MM.1S (cell line): Measurements from ENCODE around the gene SUSD2.

Experiments used
- DNase-seq: peaks from one replicate; pipeline ENCODE4 v3.0.0-alpha.2; 2015
- H2AFZ ChIP-seq: fragments of 300-600 bp; sonication (generic); 2 replicates; pipeline ENCODE4 v1.6.0; 2016; ENCODE audit warnings: antibody characterized with exemption, low read length
- H3F3A ChIP-seq: fragments of 300-600 bp; sonication (generic); 2 replicates; pipeline ENCODE4 v1.6.1; 2016; ENCODE audit warnings: mild to moderate bottlenecking, antibody characterized with exemption, low read length, moderate library complexity, mixed read lengths; ENCODE audit not compliant: insufficient read depth
- H3K27ac ChIP-seq: fragments of 300-600 bp; sonication (generic); 2 replicates; pipeline ENCODE4 v1.5.1; 2016; ENCODE audit warnings: mild to moderate bottlenecking, low read length
- H3K27me3 ChIP-seq: fragments of 300-600 bp; sonication (generic); replicated peaks from 2 replicates; pipeline ENCODE4 v1.6.0; 2016; ENCODE audit warnings: low read length; ENCODE audit not compliant: insufficient read depth
- H3K36me3 ChIP-seq: fragments of 300-600 bp; sonication (generic); replicated peaks from 2 replicates; pipeline ENCODE4 v1.6.1; 2016; ENCODE audit warnings: mild to moderate bottlenecking, low read length, mixed read lengths; ENCODE audit not compliant: insufficient read depth
- H3K4me1 ChIP-seq: fragments of 300-600 bp; sonication (generic); 2 replicates; pipeline ENCODE4 v1.6.1; 2016; ENCODE audit warnings: low read length, mixed read lengths
- H3K4me2 ChIP-seq: fragments of 300-600 bp; sonication (generic); 2 replicates; pipeline ENCODE4 v1.6.0; 2016; ENCODE audit warnings: low read depth, low read length
- H3K4me3 ChIP-seq: fragments of 300-600 bp; sonication (generic); 2 replicates; pipeline ENCODE4 v1.5.1; 2016; ENCODE audit warnings: low read length, mixed read lengths
- H3K79me2 ChIP-seq: fragments of 300-600 bp; sonication (generic); 2 replicates; pipeline ENCODE4 v1.6.1; 2016; ENCODE audit warnings: mixed run types, low read length, mixed read lengths
- H3K9ac ChIP-seq: fragments of 300-600 bp; sonication (generic); 2 replicates; pipeline ENCODE4 v1.6.1; 2016; ENCODE audit warnings: low read length, mixed read lengths
- H3K9me2 ChIP-seq: fragments of 300-600 bp; sonication (generic); replicated peaks from 2 replicates; pipeline ENCODE4 v1.6.1; 2016; ENCODE audit warnings: mild to moderate bottlenecking, low read length, mixed read lengths; ENCODE audit not compliant: insufficient read depth
- H3K9me3 ChIP-seq: fragments of 300-600 bp; sonication (generic); replicated peaks from 2 replicates; pipeline ENCODE4 v1.6.1; 2016; ENCODE audit warnings: mild to moderate bottlenecking, low read length, mixed read lengths; ENCODE audit not compliant: insufficient read depth
- H4K20me1 ChIP-seq: fragments of 300-600 bp; sonication (generic); 2 replicates; pipeline ENCODE4 v1.6.1; 2016; ENCODE audit warnings: mild to moderate bottlenecking, low read length, moderate library complexity, mixed read lengths; ENCODE audit not compliant: insufficient read depth
- EZH2 ChIP-seq: fragments of 300-600 bp; sonication (generic); optimal IDR thresholded peaks from 2 replicates; pipeline ENCODE3; 2017; ENCODE audit warnings: low read depth, mild to moderate bottlenecking, antibody characterized with exemption, low read length, mixed read lengths
- EZH2phosphoT487 ChIP-seq: fragments of 300-600 bp; sonication (generic); IDR thresholded peaks from 2 replicates; pipeline ENCODE4 v1.6.1; 2018; ENCODE audit warnings: antibody characterized with exemption, low read length
- TF ChIP-seq, protein P1 (sequence below): fragments of 300-600 bp; sonication (generic); IDR thresholded peaks from 2 replicates; pipeline ENCODE4 v1.5.1; 2016; ENCODE audit warnings: antibody characterized with exemption, low read length, mixed read lengths

The SUSD2 gene

GRCh38 chr22:24183321-24184031 lies 2.2 kb downstream of the SUSD2 start:
- no peaks in the 10 kb centered on the region for H3K9me2 ChIP-seq
- H3K27me3 ChIP-seq: peaks cover 5% of the 10 kb centered on the region; the same call in 1 of the 2 replicates
- H3K27ac ChIP-seq: no peak overlapping the region
- H2AFZ ChIP-seq: no peak overlapping the region
- no peaks in the 10 kb centered on the region for H3K36me3 ChIP-seq
- no peaks in the 10 kb centered on the region for H3K4me1 ChIP-seq
- H3K9ac ChIP-seq: no peak overlapping the region
- DNase-seq: no peak
- no peak overlapping the region for H3K4me3 ChIP-seq
- H3K4me2 ChIP-seq: no peak overlapping the region
- no peaks in the 10 kb centered on the region for H4K20me1 ChIP-seq
- no peaks in the 10 kb centered on the region for H3K79me2 ChIP-seq
- TF ChIP-seq, protein P1, sequence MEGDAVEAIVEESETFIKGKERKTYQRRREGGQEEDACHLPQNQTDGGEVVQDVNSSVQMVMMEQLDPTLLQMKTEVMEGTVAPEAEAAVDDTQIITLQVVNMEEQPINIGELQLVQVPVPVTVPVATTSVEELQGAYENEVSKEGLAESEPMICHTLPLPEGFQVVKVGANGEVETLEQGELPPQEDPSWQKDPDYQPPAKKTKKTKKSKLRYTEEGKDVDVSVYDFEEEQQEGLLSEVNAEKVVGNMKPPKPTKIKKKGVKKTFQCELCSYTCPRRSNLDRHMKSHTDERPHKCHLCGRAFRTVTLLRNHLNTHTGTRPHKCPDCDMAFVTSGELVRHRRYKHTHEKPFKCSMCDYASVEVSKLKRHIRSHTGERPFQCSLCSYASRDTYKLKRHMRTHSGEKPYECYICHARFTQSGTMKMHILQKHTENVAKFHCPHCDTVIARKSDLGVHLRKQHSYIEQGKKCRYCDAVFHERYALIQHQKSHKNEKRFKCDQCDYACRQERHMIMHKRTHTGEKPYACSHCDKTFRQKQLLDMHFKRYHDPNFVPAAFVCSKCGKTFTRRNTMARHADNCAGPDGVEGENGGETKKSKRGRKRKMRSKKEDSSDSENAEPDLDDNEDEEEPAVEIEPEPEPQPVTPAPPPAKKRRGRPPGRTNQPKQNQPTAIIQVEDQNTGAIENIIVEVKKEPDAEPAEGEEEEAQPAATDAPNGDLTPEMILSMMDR: no peak
- no peak for TF ChIP-seq EZH2phosphoT487
- no peak for TF ChIP-seq EZH2
- H3K9me3 ChIP-seq: no peaks in the 10 kb centered on the region
- H3F3A ChIP-seq: no peaks in the 10 kb centered on the region

DNA sequence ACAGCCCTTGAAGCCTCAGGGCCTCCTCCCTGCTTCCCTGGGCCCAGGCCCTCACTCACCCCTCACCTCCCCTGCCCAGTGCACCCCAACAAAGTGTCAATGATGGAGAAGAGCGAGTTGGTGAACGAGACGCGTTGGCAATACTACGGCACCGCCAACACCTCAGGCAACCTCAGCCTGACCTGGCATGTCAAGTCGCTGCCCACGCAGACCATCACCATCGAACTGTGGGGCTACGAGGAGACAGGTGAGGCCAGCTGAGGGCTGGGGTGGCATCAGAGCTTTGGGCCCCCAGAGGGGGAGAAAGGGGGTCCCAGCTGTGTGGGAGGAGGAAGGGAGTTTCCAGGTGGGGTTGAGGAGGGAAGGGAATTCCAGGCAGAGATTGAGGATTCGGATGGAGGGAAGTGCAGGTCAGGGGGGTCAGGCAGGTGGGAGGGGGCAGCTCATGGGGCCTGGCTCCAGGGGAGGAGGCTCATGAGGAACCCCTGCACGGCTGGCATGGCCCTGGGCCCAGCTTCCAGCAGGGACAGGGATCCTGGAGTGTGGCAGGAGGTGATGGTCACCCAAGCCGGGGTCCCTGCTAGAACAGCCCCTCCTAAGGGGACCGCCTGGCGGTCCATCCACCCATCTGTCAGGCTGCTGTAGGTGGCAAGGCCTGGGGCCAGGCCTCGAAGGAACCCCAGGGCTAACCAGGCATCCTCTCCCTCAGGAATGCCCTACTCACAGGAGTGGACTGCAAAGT lies 2.9 kb downstream of the SUSD2 start:
- Histone ChIP-seq H3K27ac (no peak overlapping the region), H3K9me2 (no peaks in the 10 kb centered on the region), H3K27me3 (peaks cover 5% of the 10 kb centered on the region; the same call in 1 of the 2 replicates), H3K9me3 (no peaks in the 10 kb centered on the region), H3K9ac (no peak overlapping the region), H3K4me2 (no peak overlapping the region), H3F3A (no peaks in the 10 kb centered on the region), H3K79me2 (no peaks in the 10 kb centered on the region), H4K20me1 (no peaks in the 10 kb centered on the region), H3K4me3 (no peak overlapping the region), H2AFZ (no peak overlapping the region), H3K4me1 (no peaks in the 10 kb centered on the region), H3K36me3 (no peaks in the 10 kb centered on the region)
- TF ChIP-seq EZH2phosphoT487: no peak
- TF ChIP-seq, protein P1: no peak
- no peak for TF ChIP-seq EZH2
- DNase-seq: no peak

DNA sequence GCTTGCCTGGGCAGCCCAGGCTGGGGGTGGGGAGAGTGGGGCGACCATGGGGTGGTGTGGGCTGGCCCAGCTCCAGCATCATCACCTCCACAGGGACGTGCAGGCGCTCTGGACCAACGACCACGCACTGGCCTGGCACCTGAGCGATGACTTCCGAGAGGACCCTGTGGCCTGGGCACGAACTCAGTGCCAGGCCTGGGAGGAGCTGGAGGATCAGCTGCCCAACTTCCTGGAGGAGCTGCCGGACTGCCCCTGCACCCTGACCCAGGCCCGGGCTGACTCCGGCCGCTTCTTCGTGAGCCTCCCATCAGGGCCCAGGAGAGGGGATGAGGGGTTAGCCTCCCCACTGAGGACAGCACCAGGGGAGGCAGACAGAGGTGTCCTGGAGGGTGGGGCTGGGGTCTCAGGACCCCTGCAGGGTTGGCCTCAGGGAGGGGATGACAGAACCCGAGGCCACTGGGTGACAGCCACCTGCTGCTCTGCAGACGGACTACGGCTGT lies 3.8 kb downstream of the SUSD2 start:
- no peaks in the 10 kb centered on the region for H3K9me3 ChIP-seq
- H3K4me3 ChIP-seq: no peak overlapping the region
- H3K4me2 ChIP-seq: no peak overlapping the region
- no peak overlapping the region for H3K9ac ChIP-seq
- H3K4me1 ChIP-seq: no peaks in the 10 kb centered on the region
- peaks cover 5% of the 10 kb centered on the region; the same call in 1 of the 2 replicates for H3K27me3 ChIP-seq
- TF ChIP-seq, protein P1: no peak
- TF ChIP-seq EZH2 (no peak), EZH2phosphoT487 (no peak)
- H3K27ac ChIP-seq: no peak overlapping the region
- H3F3A ChIP-seq: no peaks in the 10 kb centered on the region
- H3K79me2 ChIP-seq: no peaks in the 10 kb centered on the region
- no peaks in the 10 kb centered on the region for H4K20me1 ChIP-seq
- H3K9me2 ChIP-seq: no peaks in the 10 kb centered on the region
- no peaks in the 10 kb centered on the region for H3K36me3 ChIP-seq
- H2AFZ ChIP-seq: no peak overlapping the region
- DNase-seq: no peak
